CD14-positive monocyte (primary cell): ENCODE measurements around the gene HPSE2. TPM values are rescaled to one million over a fixed set of nuclear protein-coding genes. Genes with fewer than 3 reads are reported as not detected.

Source experiments
- DNase-seq, 3 donors: peaks; one replicate each; pipeline ENCODE4 v3.0.0-alpha.2; 2011 to 2022
- H2AFZ ChIP-seq: 2 replicates; pipeline ENCODE4 v1.6.0; 2012; ENCODE audit warnings: mild to moderate bottlenecking, low read depth, low read length, inconsistent platforms; ENCODE audit not compliant: insufficient read depth, poor library complexity, severe bottlenecking
- H3K27ac ChIP-seq, 2 donors: 1 replicate in 1 of 2; 2 replicates in 1 of 2; pipeline ENCODE4 v1.5.1; 2012 to 2013; ENCODE audit warnings: low read length in 2 of 2, control low read depth in 1 of 2, inconsistent platforms in 1 of 2, low read depth in 1 of 2, mild to moderate bottlenecking in 1 of 2
- H3K27me3 ChIP-seq, 2 donors: one replicate each; pipeline versions ENCODE4 v1.6.0 to v1.6.1; 2011 to 2013; ENCODE audit warnings: low read length in 2 of 2; ENCODE audit not compliant: control insufficient read depth in 2 of 2, insufficient read depth in 2 of 2
- H3K36me3 ChIP-seq, 2 donors: replicated peaks in 1 of 2; 1 replicate in 1 of 2; 2 replicates in 1 of 2; pipeline versions ENCODE4 v1.5.1 to v1.6.1; 2012 to 2013; ENCODE audit warnings: low read length in 2 of 2, control low read depth in 1 of 2, inconsistent platforms in 1 of 2, mild to moderate bottlenecking in 1 of 2; ENCODE audit not compliant: insufficient read depth in 2 of 2, control insufficient read depth in 1 of 2
- H3K4me1 ChIP-seq, 2 donors: 1 replicate in 1 of 2; 2 replicates in 1 of 2; pipeline versions ENCODE4 v1.5.1 to v1.6.1; 2012 to 2013; ENCODE audit warnings: low read length in 2 of 2, control low read depth in 1 of 2, inconsistent platforms in 1 of 2, mild to moderate bottlenecking in 1 of 2, moderate library complexity in 1 of 2; ENCODE audit not compliant: insufficient read depth in 2 of 2, control insufficient read depth in 1 of 2
- H3K4me2 ChIP-seq: replicated peaks from 2 replicates; pipeline ENCODE3; 2012; ENCODE audit warnings: low read length, moderate library complexity, mild to moderate bottlenecking; ENCODE audit not compliant: poor library complexity, severe bottlenecking; ENCODE audit errors: extremely low read depth
- H3K4me3 ChIP-seq, 3 experiments: fragments of 200-600 bp in 1 of 3; sonication (generic) in 1 of 3; replicated peaks in 1 of 3; 1 replicate in 2 of 3; 2 replicates in 1 of 3; pipeline ENCODE4 v1.5.1; 2011 to 2013; ENCODE audit warnings: low read length in 3 of 3, mild to moderate bottlenecking in 3 of 3, control low read depth in 2 of 3, low read depth in 2 of 3, inconsistent platforms in 1 of 3, moderate library complexity in 1 of 3
- H3K79me2 ChIP-seq: 2 replicates; pipeline ENCODE4 v1.6.0; 2012; ENCODE audit warnings: mild to moderate bottlenecking, control low read depth, inconsistent platforms, low read length, moderate library complexity; ENCODE audit not compliant: insufficient read depth
- H3K9ac ChIP-seq: 2 replicates; pipeline ENCODE4 v1.6.0; 2017; ENCODE audit warnings: low read length, mild to moderate bottlenecking; ENCODE audit not compliant: insufficient read depth, poor library complexity, severe bottlenecking
- H3K9me3 ChIP-seq, 2 donors: replicated peaks in 1 of 2; 1 replicate in 1 of 2; 2 replicates in 1 of 2; pipeline versions ENCODE4 v1.5.1 to v1.6.1; 2012 to 2013; ENCODE audit warnings: low read length in 2 of 2, control low read depth in 1 of 2; ENCODE audit not compliant: control insufficient read depth in 1 of 2, insufficient read depth in 1 of 2
- H4K20me1 ChIP-seq: 2 replicates; pipeline ENCODE4 v1.6.0; 2012; ENCODE audit warnings: mild to moderate bottlenecking, low read length, control low read depth, moderate library complexity; ENCODE audit not compliant: insufficient read depth
- H3K27ac Mint-ChIP-seq, 7 donors: one replicate each; pipeline ENCODE4 v1.8.0; 2020; ENCODE audit warnings: mild to moderate bottlenecking in 7 of 7, mixed read lengths in 7 of 7, moderate library complexity in 6 of 7, inconsistent platforms in 2 of 7
- H3K27me3 Mint-ChIP-seq, 3 donors: one replicate each; pipeline ENCODE4 v1.8.0; 2021 to 2022; ENCODE audit warnings: low read depth in 3 of 3, mild to moderate bottlenecking in 3 of 3, mixed read lengths in 3 of 3, moderate library complexity in 3 of 3, inconsistent platforms in 1 of 3
- H3K36me3 Mint-ChIP-seq, 2 donors: one replicate each; pipeline ENCODE4 v1.8.0; 2020; ENCODE audit warnings: mixed read lengths in 2 of 2, inconsistent platforms in 1 of 2, mild to moderate bottlenecking in 1 of 2
- H3K4me1 Mint-ChIP-seq: one replicate; pipeline ENCODE4 v1.8.0; 2020; ENCODE audit warnings: mild to moderate bottlenecking, mixed read lengths
- H3K4me3 Mint-ChIP-seq, 2 donors: one replicate each; pipeline ENCODE4 v1.8.0; 2020; ENCODE audit warnings: mild to moderate bottlenecking in 2 of 2, mixed read lengths in 2 of 2, moderate library complexity in 1 of 2
- H3K9me3 Mint-ChIP-seq, 7 donors: one replicate each; pipeline ENCODE4 v1.8.0; 2020 to 2022; ENCODE audit warnings: mixed read lengths in 7 of 7, mild to moderate bottlenecking in 6 of 7, moderate library complexity in 6 of 7, inconsistent platforms in 2 of 7
- CTCF ChIP-seq: fragments of 200-600 bp; IDR thresholded peaks from one replicate; pipeline ENCODE4 v1.8.0; 2022; ENCODE audit warnings: antibody characterized with exemption, mild to moderate bottlenecking
- WGBS: methylation state at CpG from one replicate; pipeline ENCODE4 v1.1.5; 2013; ENCODE audit warnings: missing lambda C conversion rate; ENCODE audit not compliant: insufficient coverage; 5-methylcytosine and 5-hydroxymethylcytosine counted together
- intact Hi-C, 2 donors: fragments of 100-400 bp; cut with micrococcal nuclease; formaldehyde crosslinking; loops; one replicate each; pipeline versions ENCODE4 v1.15.0 to v1.15.1; 2023
- polyA plus RNA-seq, 3 donors: library from polyadenylated mRNA; depleted of rRNA in 1 of 3; unstranded in 2 of 3; stranded (reverse) in 1 of 3; fragments of 300-500 nt in 2 of 3; fragments of >200 nt in 1 of 3; fragmentation: Illumina TruSeq in 2 of 3; gene quantifications; 1 replicate in 2 of 3; 2 replicates in 1 of 3; pipeline ENCODE4 v1.2.3, GENCODE V29; 2012 to 2021

HPSE2 gene
- polyA plus RNA-seq, 3 donors, result not detected

DNA sequence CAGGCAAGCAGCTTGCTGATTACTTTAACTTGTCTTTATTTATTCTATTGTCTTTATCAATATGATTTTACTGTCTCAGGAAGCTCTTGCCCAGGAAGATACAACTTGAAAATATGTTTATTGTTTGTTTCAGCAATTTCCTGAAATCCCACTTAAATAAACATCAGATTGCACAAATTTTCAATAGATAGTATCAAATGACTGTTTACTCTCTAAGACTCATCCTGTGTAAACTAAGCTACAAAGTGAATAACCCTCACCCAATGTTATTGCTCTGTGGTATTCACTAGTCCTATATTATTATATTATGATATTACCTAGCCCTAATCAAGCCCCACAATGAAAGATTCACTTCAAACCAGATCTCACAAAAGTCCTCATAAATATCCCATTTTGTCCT lies 658.5 kb downstream of the HPSE2 start:
- Histone ChIP-seq H3K9ac (no peak overlapping the region), H3K36me3 (no peaks in the 10 kb centered on the region), H4K20me1 (no peaks in the 10 kb centered on the region), H3K79me2 (no peaks in the 10 kb centered on the region), H3K4me1 (no peaks in the 10 kb centered on the region), H3K27me3 (peaks cover 0 to 3% of the 10 kb centered on the region in 2 donors), H3K4me2 (no peak overlapping the region), H2AFZ (no peak overlapping the region), H3K9me3 (no peaks in the 10 kb centered on the region), H3K27ac (no peak overlapping the region), H3K4me3 (no peak overlapping the region)
- DNase-seq, result no peak
- H3K27ac Mint-ChIP-seq, result no peak overlapping the region
- H3K4me3 Mint-ChIP-seq, result no peak overlapping the region
- no peaks in the 10 kb centered on the region for H3K36me3 Mint-ChIP-seq
- intact Hi-C loops, result no loop called here
- H3K9me3 Mint-ChIP-seq, result no peaks in the 10 kb centered on the region
- H3K4me1 Mint-ChIP-seq, result no peaks in the 10 kb centered on the region
- peaks cover 10 to 19% (median 12%) of the 10 kb centered on the region in 3 donors for H3K27me3 Mint-ChIP-seq
- no peak for TF ChIP-seq CTCF

DNA sequence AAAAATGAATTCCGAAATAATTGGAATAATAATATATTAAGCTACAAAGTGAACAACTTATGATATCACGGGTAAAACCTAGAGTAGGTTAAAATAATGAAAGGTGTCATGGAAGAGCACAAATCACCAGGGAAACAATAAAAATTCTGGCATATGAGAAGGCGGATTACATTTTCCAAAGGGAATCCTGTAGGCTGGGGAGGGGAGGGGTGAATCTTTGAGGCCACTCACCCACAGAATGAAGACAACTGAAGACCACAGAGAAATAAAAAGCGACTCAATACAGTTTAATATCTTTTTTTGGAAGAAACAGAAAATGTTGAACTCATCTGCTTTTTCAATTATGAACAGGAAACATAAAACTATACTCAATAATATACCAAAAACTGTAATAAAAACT lies 659.6 kb downstream of the HPSE2 start:
- Histone ChIP-seq H3K4me3 (no peak overlapping the region), H3K9me3 (no peaks in the 10 kb centered on the region), H3K4me2 (no peak overlapping the region), H3K27ac (no peak overlapping the region), H3K9ac (no peak overlapping the region), H3K27me3 (peaks cover 0 to 3% of the 10 kb centered on the region in 2 donors), H3K79me2 (no peaks in the 10 kb centered on the region), H4K20me1 (no peaks in the 10 kb centered on the region), H3K4me1 (no peaks in the 10 kb centered on the region), H3K36me3 (no peaks in the 10 kb centered on the region), H2AFZ (no peak overlapping the region)
- no peak for TF ChIP-seq CTCF
- Mint-ChIP-seq H3K4me3 (no peak overlapping the region), H3K4me1 (no peaks in the 10 kb centered on the region), H3K27ac (no peak overlapping the region), H3K27me3 (peaks cover 10 to 19% (median 12%) of the 10 kb centered on the region in 3 donors), H3K9me3 (no peaks in the 10 kb centered on the region), H3K36me3 (no peaks in the 10 kb centered on the region)
- DNase-seq, result no peak
- intact Hi-C loops, result no loop called here
- no CpG with 5 or more reads among the region's 4 CpGs for WGBS
